NT2/D1 (cell line): ENCODE results near the gene PTGER1.
A peak's percentile ranks its signal among the peaks of the same experiment; 100 is the strongest.

Experiments
- DNase-seq: peaks from one replicate; pipeline ENCODE4 v3.0.0-alpha.2; 2011; ENCODE audit warnings: low read depth, low spot score
- H3K27me3 ChIP-seq: 2 replicates; pipeline ENCODE4 v1.6.0; 2011; ENCODE audit warnings: mild to moderate bottlenecking; ENCODE audit not compliant: insufficient read length, insufficient read depth
- H3K36me3 ChIP-seq: 2 replicates; pipeline ENCODE4 v1.6.1; 2011; ENCODE audit warnings: mild to moderate bottlenecking, low read length, mixed read lengths; ENCODE audit not compliant: insufficient read depth, insufficient read length
- H3K4me1 ChIP-seq: 2 replicates; pipeline ENCODE4 v1.5.1; 2011; ENCODE audit not compliant: insufficient read depth, insufficient read length
- H3K4me3 ChIP-seq: 2 replicates; pipeline ENCODE4 v1.5.1; 2011; ENCODE audit warnings: low read depth; ENCODE audit not compliant: insufficient read length
- H3K9ac ChIP-seq: 2 replicates; pipeline ENCODE4 v1.6.0; 2011; ENCODE audit warnings: low read depth; ENCODE audit not compliant: insufficient read length
- H3K9me3 ChIP-seq: 2 replicates; pipeline ENCODE4 v1.5.1; 2011; ENCODE audit warnings: mild to moderate bottlenecking, low read length; ENCODE audit not compliant: insufficient read depth
- SUZ12 ChIP-seq: IDR thresholded peaks from 2 replicates; pipeline ENCODE4 v1.6.1; 2011; ENCODE audit not compliant: insufficient read length, insufficient read depth; ENCODE audit errors: extremely low read depth
- YY1 ChIP-seq: IDR thresholded peaks from 2 replicates; pipeline ENCODE4 v1.6.1; 2011; ENCODE audit not compliant: insufficient read length, insufficient read depth
- ZNF274 ChIP-seq: IDR thresholded peaks from 2 replicates; pipeline ENCODE4 v1.6.1; 2011; ENCODE audit warnings: mild to moderate bottlenecking, low read depth, low read length

The PTGER1 gene

DNA sequence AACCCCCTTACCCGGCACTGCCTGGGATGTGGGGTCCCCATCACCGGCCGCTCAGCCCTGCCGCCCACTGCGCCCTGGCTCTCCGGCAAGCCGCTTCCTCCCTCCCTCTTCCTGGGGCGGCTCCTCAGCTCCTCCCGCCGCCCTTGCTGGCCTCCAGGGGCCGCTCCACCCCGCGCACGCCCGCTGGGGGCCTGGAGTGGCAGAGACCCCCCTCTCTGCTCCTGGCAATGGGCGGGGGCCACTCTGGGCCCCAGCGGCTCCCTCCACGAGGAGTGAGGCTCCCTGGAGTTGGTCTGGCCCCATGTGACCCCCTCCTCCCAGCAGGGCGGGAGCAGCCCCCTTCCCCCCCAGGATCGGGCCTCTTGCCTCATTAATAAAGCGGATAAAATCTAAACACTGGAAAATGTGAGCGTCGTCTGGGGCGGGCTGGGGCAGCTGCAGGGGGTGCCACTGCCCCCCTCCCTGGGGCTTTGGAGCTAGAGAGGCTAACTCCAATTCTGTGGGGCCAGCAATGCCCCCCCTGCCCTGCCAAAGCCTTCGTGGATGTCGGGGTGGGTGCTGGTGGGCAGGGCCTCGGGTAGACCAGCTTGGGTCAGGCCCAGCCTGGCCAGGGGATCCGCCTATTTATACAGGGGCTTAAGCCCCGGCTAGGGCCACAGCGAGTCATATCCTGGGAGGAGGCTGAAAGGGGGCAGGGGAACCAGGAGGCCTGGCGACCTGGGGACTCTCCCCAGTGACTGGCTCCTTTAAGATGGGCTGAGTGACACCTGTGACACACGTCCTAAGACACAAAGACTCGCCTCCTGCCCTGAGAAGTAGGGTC is at the start of gene PTGER1:
TSS of gene PTGER1 (minus strand) at position 104 of the 823 bp plus-strand sequence. CDS start 1,034 bp downstream, outside the sequence.
- H3K4me3 ChIP-seq, result no peak within 1 kb of the TSS
- no peak for DNase-seq

GRCh38 chr19:14520543-14520942 is 45.4 kb upstream of the PTGER1 start:
- no peak for TF ChIP-seq YY1
- H3K36me3 ChIP-seq, result peaks cover 20% of the 10 kb centered on the region
- no peak overlapping the region for H3K4me3 ChIP-seq
- no peaks in the 10 kb centered on the region for H3K27me3 ChIP-seq
- no peaks in the 10 kb centered on the region for H3K9me3 ChIP-seq
- no peak for DNase-seq
- peaks cover 9% of the 10 kb centered on the region for H3K4me1 ChIP-seq
- no peak overlapping the region for H3K9ac ChIP-seq

More for the DNA sequence above, at the start of gene PTGER1:
- Histone ChIP-seq H3K27me3 (no peaks in the 10 kb centered on the region), H3K36me3 (peaks cover 42% of the 10 kb centered on the region), H3K9ac (peak within 1 kb of the TSS; percentile 39), H3K4me1 (peaks cover 43% of the 10 kb centered on the region), H3K9me3 (no peaks in the 10 kb centered on the region)
- TF ChIP-seq YY1 (no peak), SUZ12 (no peak), ZNF274 (no peak)

- H3K9ac ChIP-seq, result peak overlapping the region; percentile 69
- DNase-seq, result no peak
- peaks cover 26% of the 10 kb centered on the region for H3K36me3 ChIP-seq
- no peaks in the 10 kb centered on the region for H3K9me3 ChIP-seq
- H3K4me1 ChIP-seq, result peaks cover 9% of the 10 kb centered on the region
- H3K4me3 ChIP-seq, result no peak overlapping the region
- TF ChIP-seq SUZ12 (no peak), ZNF274 (no peak), YY1 (no peak)
- H3K27me3 ChIP-seq, result no peaks in the 10 kb centered on the region
These were observed 44.8 kb upstream of the PTGER1 start for GRCh38 chr19:14519860-14520407.

- no peak overlapping the region for H3K4me3 ChIP-seq
- H3K4me1 ChIP-seq, result peaks cover 9% of the 10 kb centered on the region
- no peak for DNase-seq
- no peaks in the 10 kb centered on the region for H3K9me3 ChIP-seq
- H3K36me3 ChIP-seq, result peaks cover 32% of the 10 kb centered on the region
- H3K9ac ChIP-seq, result peak overlapping the region; percentile 69
- TF ChIP-seq ZNF274, result no peak
- TF ChIP-seq YY1, result no peak
- TF ChIP-seq SUZ12, result no peak
- H3K27me3 ChIP-seq, result no peaks in the 10 kb centered on the region
These were observed 44.2 kb upstream of the PTGER1 start for GRCh38 chr19:14519245-14519859.

GRCh38 chr19:14517840-14518505 is 42.8 kb upstream of the PTGER1 start, which contains the start of gene DNAJB1:
DNAJB1 (minus strand) TSS chr19:14518397; CDS start chr19:14518349, 48 bp downstream.
- H3K36me3 ChIP-seq, result peaks cover 39% of the 10 kb centered on the region
- H3K4me1 ChIP-seq, result peaks cover 9% of the 10 kb centered on the region
- no peaks in the 10 kb centered on the region for H3K27me3 ChIP-seq
- no peaks in the 10 kb centered on the region for H3K9me3 ChIP-seq
- peak within 1 kb of the TSS; percentile 94 for H3K4me3 ChIP-seq
- TF ChIP-seq YY1 (no peak), ZNF274 (no peak), SUZ12 (no peak)
- no peak for DNase-seq
- peak within 1 kb of the TSS; percentile 97 for H3K9ac ChIP-seq

GRCh38 chr19:14517446-14517839 is 42.3 kb upstream of the PTGER1 start:
- Histone ChIP-seq H3K27me3 (no peaks in the 10 kb centered on the region), H3K9ac (peak overlapping the region; percentile 97), H3K4me3 (peak overlapping the region; percentile 94), H3K9me3 (no peaks in the 10 kb centered on the region), H3K36me3 (peaks cover 39% of the 10 kb centered on the region), H3K4me1 (peaks cover 9% of the 10 kb centered on the region)
- TF ChIP-seq SUZ12, result no peak
- TF ChIP-seq ZNF274, result no peak
- TF ChIP-seq YY1, result no peak
- no peak for DNase-seq

GRCh38 chr19:14516746-14517438 is 41.7 kb upstream of the PTGER1 start:
- no peaks in the 10 kb centered on the region for H3K9me3 ChIP-seq
- peaks cover 39% of the 10 kb centered on the region for H3K36me3 ChIP-seq
- H3K4me3 ChIP-seq, result peak overlapping the region; percentile 94
- no peak for DNase-seq
- no peaks in the 10 kb centered on the region for H3K27me3 ChIP-seq
- TF ChIP-seq SUZ12, result no peak
- peak overlapping the region; percentile 97 for H3K9ac ChIP-seq
- peaks cover 9% of the 10 kb centered on the region for H3K4me1 ChIP-seq
